HEK293T (cell line): ENCODE measurements around the gene TTC19.

Experiments used
- ARNT ChIP-seq: fragments of 450-650 bp; IDR thresholded peaks from 2 replicates; pipeline ENCODE4 v1.6.1; 2017; ENCODE audit warnings: mild to moderate bottlenecking
- FOXM1 ChIP-seq: fragments of 450-650 bp; IDR thresholded peaks from 2 replicates; pipeline ENCODE4 v1.6.1; 2017; ENCODE audit warnings: mild to moderate bottlenecking, borderline replicate concordance
- SUZ12 ChIP-seq: fragments of 450-650 bp; IDR thresholded peaks from 2 replicates; pipeline ENCODE4 v1.6.1; 2016; ENCODE audit warnings: mild to moderate bottlenecking
- TF ChIP-seq, protein P1 (sequence below): fragments of 450-650 bp; IDR thresholded peaks from 2 replicates; pipeline ENCODE4 v1.6.1; 2016

DNA sequence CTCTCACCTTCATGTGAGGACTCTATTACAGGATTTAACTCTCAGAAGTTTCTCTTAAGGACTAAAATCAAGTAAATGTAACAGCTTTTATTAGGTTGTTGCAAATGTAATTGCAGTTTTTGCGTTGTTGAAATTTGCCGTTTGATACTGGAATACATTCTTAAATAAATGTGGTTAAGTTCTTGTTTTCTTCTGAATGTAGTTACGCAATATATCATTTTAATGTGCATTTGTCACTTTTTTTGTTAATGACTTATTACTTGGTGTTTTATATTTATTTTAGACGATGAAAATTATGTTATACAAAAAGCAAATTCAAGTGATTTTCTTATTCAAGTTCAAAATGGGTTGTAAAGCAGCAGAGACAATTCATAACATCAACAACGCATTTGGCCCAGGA is 76.3 kb downstream of the TTC19 start:
- TF ChIP-seq SUZ12 (no peak), ARNT (no peak), FOXM1 (no peak)
- TF ChIP-seq, protein P1, sequence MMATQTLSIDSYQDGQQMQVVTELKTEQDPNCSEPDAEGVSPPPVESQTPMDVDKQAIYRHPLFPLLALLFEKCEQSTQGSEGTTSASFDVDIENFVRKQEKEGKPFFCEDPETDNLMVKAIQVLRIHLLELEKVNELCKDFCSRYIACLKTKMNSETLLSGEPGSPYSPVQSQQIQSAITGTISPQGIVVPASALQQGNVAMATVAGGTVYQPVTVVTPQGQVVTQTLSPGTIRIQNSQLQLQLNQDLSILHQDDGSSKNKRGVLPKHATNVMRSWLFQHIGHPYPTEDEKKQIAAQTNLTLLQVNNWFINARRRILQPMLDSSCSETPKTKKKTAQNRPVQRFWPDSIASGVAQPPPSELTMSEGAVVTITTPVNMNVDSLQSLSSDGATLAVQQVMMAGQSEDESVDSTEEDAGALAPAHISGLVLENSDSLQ = no peak
